DMS 273 (cell line): ENCODE data around the gene MINDY4.

Experiments
- DNase-seq: peaks from one replicate; lab custom pipeline; 2025; ENCODE audit not compliant: unreplicated experiment; lab: John Stamatoyannopoulos, UW

MINDY4 gene

GRCh38 chr7:30851651-30852307, 80.6 kb downstream of the MINDY4 start:
- no peak for DNase-seq

GRCh38 chr7:30852308-30852684, 81.1 kb downstream of the MINDY4 start:
- DNase-seq = no peak

GRCh38 chr7:30852744-30853288, 81.6 kb downstream of the MINDY4 start:
- no peak for DNase-seq

- no peak for DNase-seq
These were observed 82.4 kb downstream of the MINDY4 start for GRCh38 chr7:30853576-30853975.

- no peak for DNase-seq
These were observed 84.7 kb downstream of the MINDY4 start for GRCh38 chr7:30855936-30856335.

- no peak for DNase-seq
These were observed 87.4 kb downstream of the MINDY4 start for GRCh38 chr7:30858576-30858975.

- no peak for DNase-seq
These were observed 88.2 kb downstream of the MINDY4 start for GRCh38 chr7:30859202-30859939.

- DNase-seq = no peak
These were observed 88.8 kb downstream of the MINDY4 start for GRCh38 chr7:30859940-30860496.

GRCh38 chr7:30861612-30862011, 90.4 kb downstream of the MINDY4 start:
- no peak for DNase-seq

- no peak for DNase-seq
These were observed 91.9 kb downstream of the MINDY4 start for GRCh38 chr7:30862995-30863705.

- DNase-seq = no peak
These were observed 92.5 kb downstream of the MINDY4 start for GRCh38 chr7:30863706-30864035.

GRCh38 chr7:30864101-30864500, 92.9 kb downstream of the MINDY4 start:
- no peak for DNase-seq

GRCh38 chr7:30865076-30865475, 93.9 kb downstream of the MINDY4 start:
- DNase-seq = no peak

- peak; percentile 33 for DNase-seq
These were observed 94.6 kb downstream of the MINDY4 start for GRCh38 chr7:30865821-30866220.

- DNase-seq = no peak
These were observed 95.7 kb downstream of the MINDY4 start for GRCh38 chr7:30866939-30867338.

- DNase-seq = no peak
These were observed 96.3 kb downstream of the MINDY4 start for GRCh38 chr7:30867483-30867882.

GRCh38 chr7:30869794-30870611, 98.8 kb downstream of the MINDY4 start:
- peak; percentile 42 for DNase-seq

- DNase-seq = no peak
These were observed 99.8 kb downstream of the MINDY4 start for GRCh38 chr7:30870821-30871518.

- DNase-seq = no peak
These were observed 100.4 kb downstream of the MINDY4 start for GRCh38 chr7:30871655-30872054.

- no peak for DNase-seq
These were observed 102.0 kb downstream of the MINDY4 start for GRCh38 chr7:30873207-30873606.
